ENCODE data around the gene PEX1.
A peak's percentile ranks its signal among the peaks of the same experiment; 100 is the strongest.
"Not testable (repeated sequence)": the region's sequence is repeated elsewhere in the genome, so short reads cannot be mapped to it uniquely, and the experiment has no call there.

The PEX1 gene

DNA sequence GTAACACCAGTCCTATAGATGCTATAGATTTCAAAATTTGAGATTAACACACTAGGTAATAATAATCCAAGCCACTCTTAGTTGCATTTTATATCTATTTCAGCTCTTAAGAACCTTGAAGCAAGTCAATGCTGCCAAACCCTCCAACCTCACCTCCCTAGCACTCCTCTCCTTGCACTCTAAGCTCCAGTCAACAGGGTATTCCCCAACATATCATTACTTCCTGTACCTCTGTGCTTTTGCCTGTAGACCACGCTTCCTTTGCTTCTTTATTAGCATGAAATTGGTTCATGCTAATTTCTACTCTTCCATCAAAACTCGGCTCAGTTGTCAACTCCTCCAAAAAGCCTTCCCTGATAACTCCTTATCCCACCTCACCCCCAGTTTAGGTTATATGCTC is 24.6 kb downstream of the PEX1 start:
- DNase-seq = no peak

DNA sequence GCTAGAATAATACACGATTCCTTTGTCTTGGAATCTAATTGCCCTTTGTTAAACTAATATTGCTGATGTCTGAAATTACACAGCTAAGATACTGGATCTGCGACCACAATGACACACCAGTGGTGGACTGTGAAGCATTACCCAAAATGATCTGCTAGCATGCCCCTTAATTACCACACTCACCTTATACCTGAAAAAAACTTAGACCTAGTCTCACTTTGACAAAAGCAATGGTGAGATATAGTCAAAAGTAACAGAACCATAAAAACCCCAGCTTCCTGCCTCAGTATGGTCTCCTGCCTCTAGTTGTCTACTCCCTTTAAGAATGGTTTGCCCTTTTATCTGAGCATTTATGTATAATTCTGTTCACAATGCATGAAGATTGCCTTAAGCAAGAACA is 29.8 kb downstream of the PEX1 start:
- DNase-seq = no peak

DNA sequence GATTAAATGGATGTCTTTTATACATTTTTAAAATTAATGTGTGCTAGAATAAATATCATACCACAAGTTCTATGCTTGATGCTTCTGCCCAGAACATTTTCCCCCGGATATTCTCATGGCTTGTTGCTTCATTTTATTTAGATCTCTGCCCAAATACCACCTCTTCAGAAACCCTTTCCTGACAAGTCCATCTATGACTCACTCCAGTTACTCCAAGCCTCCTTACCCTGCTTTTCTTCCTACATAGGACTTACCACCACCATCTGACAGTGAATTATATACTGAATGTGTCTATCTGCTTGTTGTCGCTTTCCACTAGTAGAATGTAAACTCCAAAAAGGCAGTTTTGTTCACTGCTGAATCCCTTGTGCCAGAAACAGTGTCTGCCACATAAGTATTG is 31.4 kb downstream of the PEX1 start:
- no peak for DNase-seq

DNA sequence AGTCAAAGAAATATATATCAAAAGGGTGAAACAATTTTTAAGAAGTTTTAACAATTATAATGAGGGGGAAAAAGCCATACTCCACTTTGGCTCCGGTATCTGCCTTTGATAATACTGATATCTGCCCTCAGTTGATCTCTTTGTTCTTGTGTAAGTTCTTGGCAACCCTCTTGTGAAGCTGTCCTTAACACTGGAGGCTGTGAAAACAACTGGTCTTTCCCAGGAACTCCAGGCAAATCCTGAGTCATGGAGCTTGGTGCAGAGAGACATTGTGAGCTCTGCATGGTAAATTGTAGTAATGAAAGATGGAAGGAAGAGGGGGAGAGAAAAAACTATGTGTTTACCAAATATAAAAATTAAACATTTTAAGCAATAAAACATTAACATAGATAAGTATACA is 38.7 kb downstream of the PEX1 start:
- DNase-seq = no peak

DNA sequence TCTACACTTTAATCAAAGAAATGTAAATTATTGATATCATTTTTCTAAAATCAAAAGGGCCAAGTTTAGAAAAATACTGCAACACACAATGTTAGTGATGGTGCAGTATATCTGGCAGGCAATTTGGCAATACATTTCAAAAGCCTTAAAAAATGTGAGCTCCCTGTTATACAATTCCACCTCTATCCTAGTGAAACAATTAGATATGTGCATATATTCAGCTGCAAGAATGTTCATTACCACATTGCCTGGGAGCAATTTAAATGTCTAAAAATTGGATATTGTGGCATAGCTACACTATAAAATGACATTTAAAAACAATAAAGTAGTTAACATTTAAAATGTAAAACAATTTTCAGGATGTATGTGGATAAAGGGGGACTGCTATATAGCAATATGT is 40.5 kb downstream of the PEX1 start:
- no peak for DNase-seq

DNA sequence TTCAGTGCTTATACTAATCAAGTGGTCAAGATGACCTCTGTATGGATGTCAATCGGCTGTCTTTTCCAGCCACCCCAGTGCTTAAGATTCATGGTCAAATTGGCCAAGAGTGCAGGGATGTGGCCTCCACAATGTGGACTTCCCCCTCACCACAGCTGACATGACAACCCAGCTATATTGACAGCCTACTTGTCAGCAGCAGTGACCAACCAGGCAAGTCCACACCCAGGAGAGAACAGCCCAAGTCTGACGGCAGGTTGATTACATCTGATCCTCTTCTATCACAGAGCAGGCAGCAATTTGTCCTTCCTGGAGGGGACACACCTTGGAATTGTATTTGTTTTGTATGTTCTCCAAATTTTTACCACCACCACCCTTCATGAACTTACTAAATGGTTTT is 42.3 kb downstream of the PEX1 start:
- DNase-seq = no peak

DNA sequence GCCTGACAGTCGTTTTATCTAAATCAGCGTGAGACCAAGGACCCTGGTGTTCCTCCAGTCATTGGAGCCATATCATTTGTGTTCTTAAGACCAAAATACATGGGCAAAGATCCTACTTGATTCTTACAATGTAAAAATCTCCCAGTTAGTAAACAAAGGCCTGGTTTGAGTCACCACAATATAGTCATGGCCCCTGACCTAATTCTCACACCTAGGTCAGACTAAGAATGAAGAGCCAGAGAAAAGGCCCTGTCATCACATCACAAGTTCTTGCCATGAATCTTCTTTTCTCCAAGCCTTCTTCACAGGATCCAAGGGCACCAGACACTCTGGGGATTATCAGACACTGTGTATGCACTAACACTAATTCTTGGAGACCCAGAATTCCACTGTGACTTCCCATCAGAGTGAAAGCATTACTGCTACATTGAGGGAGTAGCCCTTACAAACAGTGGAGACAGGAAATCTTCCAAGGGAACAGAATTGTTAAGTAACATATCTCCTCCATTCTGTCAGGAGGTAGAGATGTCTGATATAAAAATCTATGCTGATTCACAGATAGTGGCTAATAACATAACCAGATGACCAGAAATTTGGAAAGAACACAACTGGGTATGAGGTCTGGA is 42.9 kb downstream of the PEX1 start:
- no peak for DNase-seq

DNA sequence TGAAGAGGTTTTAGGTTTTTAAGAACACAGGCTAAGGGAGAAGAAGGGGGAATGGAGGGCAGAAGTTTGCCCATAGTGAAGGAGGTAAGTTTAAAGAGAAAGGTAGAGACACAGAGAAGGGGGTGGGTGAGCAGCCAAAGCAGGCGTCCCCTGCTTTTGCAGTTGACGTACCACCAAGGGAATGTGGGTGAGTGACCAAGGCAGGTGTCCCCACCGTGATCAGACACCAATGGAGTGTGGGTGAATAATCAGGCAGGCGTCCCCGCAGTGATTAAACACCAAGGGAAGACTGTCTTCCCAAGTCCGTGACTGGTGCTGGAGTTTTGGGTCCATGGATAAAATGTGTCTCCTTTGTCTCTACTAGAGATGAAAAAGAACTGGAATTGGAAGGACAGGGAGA is 44.1 kb downstream of the PEX1 start:
- not testable (repeated sequence) for DNase-seq

DNA sequence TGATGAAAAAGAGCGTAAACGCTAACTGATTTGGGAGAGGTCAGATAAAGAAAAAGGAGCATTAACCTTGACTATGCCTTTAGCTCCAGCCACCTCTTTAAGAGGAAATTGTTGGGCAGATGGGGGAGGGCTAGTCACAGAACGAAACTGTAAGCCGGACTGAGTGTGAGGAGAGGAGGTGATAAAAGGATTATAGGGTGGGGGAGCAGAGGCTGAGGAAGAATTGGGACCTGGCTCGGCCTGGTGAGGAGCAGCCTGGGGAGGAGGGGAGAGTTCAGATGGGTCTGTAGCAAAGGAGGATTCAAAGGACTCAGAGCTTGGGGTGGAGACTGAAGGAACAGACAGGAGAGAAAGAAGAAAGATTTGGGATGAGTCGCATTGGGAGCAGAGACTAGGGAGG is 44.7 kb downstream of the PEX1 start:
- not testable (repeated sequence) for DNase-seq

DNA sequence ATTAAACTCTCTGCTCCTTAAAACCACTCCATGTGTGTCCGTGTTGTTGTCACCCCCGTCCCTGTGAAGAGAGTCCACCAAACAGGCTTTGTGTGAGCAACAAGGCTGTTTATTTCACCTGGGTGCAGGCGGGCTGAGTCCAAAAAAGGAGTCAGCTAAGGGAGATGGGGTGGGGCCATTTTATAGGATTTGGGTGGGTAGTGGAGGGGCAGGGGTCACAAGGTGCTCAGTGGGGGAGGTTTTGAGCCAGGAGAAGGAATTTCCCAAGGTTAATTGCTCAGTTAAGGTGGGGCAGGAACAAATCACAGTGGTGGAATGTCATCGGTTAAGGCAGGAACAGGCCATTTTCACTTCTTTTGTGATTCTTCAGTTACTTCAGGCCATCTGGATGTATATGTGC is 49.2 kb downstream of the PEX1 start:
- not testable (repeated sequence) for DNase-seq

DNA sequence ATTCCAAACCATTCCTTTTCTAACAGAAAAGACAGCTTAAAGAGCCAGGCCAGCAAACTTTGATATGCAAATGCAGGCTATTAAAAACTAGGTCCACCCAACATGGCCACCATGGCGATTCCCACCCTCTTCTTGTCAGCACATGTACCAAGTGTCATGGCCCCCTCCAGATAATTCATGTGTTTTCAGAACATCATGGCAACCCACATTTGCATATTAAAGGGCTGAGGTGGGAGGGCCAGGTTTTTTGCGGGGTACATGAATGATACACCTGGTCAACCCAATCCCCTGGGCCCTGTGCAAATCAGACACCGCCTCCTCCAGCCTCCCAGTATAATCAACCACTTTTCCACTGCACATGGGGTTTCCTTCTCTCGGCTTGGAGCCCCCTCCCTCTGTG is 49.6 kb downstream of the PEX1 start:
- no peak for DNase-seq

DNA sequence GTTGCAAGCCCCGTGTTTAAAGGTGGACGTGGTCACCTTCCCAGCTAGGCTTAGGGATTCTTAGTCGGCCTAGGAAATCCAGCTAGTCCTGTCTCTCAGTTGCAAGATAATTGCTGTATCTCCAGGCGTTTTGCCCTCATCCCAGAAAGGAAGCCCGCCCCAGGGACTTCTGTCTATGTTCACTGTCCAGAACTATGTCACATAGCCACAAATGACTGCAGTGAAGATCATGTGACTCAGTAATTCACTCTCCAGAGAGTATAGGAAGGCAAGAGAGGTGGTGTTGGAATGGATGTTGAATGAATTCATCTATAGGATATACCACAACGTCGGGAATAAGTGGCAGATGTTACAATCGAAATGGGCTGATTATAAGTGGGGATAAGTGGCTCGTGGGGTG is 50.2 kb downstream of the PEX1 start:
- no peak for DNase-seq

DNA sequence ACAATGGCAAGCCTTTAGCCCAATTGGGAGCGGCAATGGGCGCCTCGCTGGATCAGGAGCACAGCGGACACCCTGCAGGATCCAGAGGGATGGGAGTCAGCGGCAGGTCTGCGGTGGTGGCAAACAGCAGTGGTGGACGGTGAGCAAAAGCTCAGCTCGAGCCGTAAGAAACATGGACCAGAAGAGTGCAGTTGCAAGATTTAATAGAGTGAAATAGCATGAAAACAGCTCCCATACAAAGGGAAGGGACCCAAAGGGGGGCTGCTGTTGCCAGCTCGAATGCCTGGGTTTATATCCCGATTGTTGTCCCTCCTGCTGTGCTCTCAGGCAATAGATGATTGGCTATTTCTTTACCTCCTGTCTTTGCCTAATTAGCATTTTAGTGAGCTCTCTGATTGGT is 50.6 kb downstream of the PEX1 start, which contains the start of gene ERVW-1:
ERVW-1 (minus strand) TSS at position 266 of the 400 bp plus-strand sequence. CDS start 7,565 bp downstream, outside the sequence.
- not testable (repeated sequence) for DNase-seq

DNA sequence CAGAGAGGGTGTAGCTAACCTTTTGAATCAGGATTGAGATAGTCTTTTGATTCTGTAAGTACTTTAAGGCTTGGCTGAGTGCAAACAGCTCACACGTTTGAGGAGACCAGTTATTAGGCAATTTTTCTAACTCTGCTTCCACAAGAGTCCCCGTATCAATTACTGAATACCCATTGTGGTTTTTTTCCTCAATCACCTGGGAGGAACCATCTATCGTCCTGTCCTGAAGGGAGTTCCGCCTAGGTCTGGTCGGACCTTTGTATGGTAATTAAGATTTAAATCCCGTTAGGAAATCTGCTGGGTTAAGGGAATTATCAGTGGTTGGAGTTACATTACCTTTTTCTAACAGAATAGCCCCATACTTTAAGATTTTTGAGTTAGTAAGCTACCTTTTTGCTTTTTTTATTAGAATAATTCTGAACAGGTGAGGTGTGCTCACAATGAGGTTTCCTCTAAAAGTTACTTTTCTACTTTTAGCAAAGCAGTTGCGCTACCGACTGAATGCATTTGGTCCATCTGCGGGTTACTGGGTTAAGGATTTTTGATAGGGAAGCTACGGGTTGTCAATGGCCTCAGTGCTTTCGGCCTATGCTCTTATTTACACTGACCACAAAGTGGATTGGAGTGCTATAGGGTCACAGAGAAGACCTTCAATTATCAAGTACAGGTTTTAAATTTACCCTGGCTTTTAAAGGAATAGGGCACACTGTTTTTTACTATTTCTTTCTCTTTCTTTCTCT is 52.3 kb downstream of the PEX1 start:
- DNase-seq = not testable (repeated sequence)

DNA sequence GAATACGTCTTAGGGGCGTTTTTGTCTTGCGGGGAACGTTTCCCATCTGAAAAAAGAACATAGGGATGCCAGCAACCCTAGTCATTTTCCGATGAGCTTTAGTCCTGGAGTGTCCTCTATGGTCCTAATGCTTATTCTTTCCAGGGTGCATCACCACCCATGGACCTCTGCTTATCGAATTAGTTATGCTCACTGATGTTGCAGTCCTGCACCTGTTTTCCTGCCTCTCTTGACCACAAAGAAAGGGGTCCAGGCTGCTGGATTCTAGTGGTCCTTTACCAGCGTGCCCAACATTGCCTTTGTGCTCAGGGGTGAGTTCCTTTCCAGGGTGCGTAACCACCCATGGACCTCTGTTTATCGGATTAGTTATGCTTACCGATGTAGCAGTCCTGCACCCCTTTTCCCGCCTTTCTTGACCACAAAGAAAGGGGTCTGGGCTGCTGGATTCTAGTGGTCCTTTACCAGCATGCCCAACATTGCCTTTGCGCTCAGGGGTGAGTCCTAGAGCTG is 53.0 kb downstream of the PEX1 start:
- not testable (repeated sequence) for DNase-seq

DNA sequence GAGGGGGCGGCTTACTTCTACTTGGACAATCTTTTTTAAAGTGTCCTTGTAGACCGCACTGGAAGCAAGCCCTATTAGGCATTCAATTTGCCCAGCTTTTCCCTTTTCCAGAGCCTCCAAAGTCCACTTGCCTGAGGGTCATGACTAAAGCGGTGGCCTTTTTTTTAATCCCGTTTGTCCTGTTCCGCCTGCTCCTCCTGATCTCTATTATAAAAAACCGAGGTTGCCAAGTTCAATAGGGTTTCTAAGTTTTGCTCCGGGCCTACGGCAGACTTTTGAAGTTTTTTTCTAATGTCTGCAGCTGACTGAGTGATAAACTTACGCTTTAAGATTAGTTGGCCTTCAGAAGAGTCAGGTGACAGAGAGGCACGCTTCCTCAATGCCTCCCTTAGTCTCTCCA is 54.3 kb downstream of the PEX1 start:
- DNase-seq = not testable (repeated sequence)

DNA sequence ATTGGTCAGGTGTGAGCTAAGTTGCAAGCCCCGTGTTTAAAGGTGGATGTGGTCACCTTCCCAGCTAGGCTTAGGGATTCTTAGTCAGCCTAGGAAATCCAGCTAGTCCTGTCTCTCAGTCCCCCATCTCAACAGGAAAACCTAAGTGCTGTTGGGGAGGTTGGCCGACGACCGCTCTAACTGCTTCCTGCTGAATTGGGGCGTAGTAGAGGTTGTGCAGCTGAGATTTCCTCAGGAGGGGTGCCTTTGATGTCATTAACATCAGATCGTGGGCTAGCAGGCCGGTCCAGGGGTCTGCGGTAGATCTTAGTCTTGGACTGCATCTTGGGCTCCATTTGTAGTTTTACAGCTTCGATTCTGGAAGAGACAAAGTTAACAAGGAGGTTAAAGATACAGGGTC is 59.7 kb downstream of the PEX1 start:
- not testable (repeated sequence) for DNase-seq

DNA sequence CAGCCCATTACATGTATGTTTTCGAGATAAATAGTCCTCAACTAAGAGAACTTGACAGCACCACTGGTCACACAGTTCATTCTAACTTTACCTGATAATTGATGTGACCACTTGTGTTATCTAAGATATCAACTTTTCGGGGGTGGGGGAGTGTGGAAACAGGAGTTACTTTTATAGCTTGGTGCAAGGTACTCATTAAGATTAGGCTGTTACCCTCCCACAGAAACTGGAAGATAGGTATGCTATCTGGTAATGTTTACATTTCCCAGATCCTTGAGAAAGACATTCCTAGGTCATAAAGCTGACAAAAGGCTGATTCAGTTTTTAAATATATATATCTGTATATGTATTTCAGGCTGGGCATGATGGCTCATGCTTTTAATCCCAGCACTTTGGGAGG is 61.6 kb downstream of the PEX1 start:
- no peak for DNase-seq

DNA sequence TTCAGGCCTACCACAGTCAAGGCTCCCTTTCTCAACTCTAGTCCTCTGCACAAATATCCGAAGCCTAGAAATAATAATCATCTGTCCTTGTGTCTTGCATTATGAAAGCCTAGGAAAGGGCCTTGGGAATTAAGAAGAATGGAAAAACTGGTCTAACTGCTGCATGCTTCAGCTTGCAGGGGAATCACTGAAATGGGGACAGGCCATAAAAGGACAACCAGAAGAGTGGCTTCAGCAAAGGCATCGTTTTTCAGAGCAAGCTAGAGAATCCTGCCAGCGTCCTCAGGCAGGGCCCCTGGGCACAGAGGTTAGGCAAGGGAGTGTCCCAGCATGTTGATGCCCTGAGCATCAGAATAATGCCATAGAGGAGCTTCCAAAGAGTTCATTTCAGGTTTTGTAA is 63.8 kb downstream of the PEX1 start:
- no peak for DNase-seq

DNA sequence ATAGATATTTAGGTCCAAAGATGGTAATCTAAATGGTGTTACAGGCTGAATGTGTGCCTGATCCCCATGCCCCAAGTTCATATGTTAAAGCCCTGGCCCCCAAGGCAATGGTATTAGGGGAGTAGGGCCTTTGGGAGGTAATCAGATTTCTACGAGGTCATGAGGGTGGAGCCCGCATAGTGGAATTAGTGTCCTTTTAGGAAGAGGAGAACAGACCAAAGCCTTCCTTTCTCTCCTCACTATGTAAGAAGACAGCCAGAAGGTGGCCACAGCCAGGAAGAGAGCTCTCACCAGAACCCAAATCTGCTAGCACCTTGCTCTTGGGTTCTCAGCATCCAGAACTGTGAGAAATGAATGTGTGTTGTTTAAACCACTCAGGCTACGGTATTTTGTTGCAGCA is 65.8 kb downstream of the PEX1 start:
- DNase-seq = no peak

DNA sequence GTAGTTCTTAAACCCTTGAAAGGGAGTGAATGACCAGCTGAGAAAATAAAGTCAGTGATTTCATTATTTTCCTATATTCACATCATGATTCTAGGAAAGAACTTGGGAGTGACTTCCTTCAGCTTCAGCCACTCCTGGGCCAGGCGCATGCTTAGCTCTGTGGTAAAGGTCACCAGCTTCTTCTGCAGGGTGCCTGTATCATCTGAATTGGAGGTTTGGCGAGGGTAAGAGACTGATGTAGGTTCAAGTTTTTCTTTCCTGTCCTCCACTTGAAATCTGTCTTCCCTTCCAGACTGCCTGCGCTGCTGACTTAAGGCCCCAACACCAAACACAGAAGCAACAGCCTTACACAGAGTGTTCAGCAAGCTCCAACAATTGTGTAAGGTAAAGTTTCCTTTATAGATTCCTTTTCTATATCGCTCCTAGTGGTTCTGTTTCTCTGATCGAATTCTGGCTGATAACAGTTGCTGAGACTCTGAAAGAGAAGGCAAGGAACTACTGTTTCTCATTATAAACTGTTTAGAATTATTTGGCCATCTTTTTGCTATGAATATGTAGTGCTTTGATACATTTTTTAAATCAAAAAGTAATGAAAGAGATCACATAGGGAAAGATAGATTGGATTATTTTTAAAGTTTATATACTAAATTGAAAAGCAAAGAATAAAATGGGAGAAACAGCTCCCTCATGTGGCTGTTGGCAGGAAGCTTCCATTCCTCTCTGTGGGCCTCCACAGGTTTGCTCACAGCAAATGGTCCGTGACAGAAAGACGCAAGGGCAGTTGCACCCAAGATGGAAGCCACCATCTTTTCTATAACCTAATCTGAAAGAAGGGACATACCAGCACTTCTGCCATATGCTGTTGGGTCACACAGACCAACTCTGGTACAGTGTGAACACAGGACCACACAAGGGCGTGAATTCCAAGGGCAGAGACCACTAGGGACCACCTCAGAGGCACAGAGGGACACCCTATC is 67.0 kb downstream of the PEX1 start:
- DNase-seq = peak; percentile 18

DNA sequence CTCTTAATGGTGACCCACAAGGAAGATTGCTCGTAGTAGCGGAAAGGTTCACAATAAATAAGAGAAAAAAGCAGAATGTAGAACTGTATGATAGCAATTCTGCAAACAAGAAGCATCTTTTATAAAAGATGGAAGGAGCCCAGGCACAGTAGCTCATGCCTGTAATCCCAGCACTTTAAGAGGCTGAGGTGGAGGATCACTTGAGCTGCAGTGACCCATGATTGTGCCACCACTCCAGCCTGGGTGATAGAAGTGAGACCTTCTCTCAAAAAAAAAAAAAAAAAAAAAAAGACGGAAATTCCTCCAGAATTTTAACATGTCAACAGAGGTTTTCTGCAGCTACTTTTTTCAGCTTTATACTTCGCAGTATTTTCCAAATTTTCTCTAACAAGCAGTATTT is 67.8 kb downstream of the PEX1 start:
- no peak for DNase-seq

DNA sequence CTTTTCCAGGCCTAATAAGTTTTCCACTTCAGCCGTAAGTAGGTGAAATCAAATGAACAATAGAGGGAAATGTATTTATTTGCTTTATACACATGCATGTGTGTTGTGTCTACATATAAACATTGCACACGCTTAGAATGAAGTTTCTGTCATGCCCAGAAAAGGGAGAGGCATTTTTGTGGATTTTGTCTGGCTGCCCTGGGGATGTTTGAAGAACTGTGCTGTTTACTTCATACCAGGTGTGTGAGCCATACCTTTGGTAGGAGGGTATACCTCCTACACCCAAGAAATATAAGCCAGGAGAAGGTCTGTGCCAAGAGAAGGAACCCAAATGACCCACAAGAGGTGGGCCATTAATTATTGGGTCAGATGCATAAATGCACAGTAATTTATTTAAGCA is 68.2 kb downstream of the PEX1 start:
- DNase-seq = no peak
